D721Med (cell line): ENCODE results near the gene DAB2IP.
"Not testable (repeated sequence)": the region's sequence is repeated elsewhere in the genome, so short reads cannot be mapped to it uniquely, and the experiment has no call there.

Experiments used
- DNase-seq: peaks from one replicate; pipeline ENCODE4 v3.0.0; 2011; ENCODE audit warnings: low spot score; ENCODE audit not compliant: insufficient read length
- FAIRE-seq: peaks from 2 replicates; lab custom pipeline; 2011; peaks lifted over from hg19 to GRCh38; lab: Jason Lieb, UNC
- CTCF ChIP-seq: IDR thresholded peaks from 2 replicates; pipeline ENCODE4 v1.5.1; 2012; ENCODE audit warnings: mild to moderate bottlenecking, control low read depth; ENCODE audit not compliant: insufficient read depth; ENCODE audit errors: missing control alignments

Gene DAB2IP

GRCh38 chr9:121638901-121639592 lies 12.4 kb upstream of the DAB2IP start:
- DNase-seq (no peak), FAIRE-seq (no peak)
- no peak for TF ChIP-seq CTCF

- DNase-seq = no peak
- TF ChIP-seq CTCF = no peak
- no peak for FAIRE-seq
Measured at GRCh38 chr9:121639619-121640018, 11.8 kb upstream of the DAB2IP start.

GRCh38 chr9:121640076-121640475 lies 11.4 kb upstream of the DAB2IP start:
- DNase-seq (peak; percentile 63), FAIRE-seq (no peak)
- peak; percentile 60 for TF ChIP-seq CTCF

GRCh38 chr9:121640491-121641223 lies 10.8 kb upstream of the DAB2IP start:
- no peak for TF ChIP-seq CTCF
- DNase-seq (no peak), FAIRE-seq (no peak)

- DNase-seq (no peak), FAIRE-seq (no peak)
- no peak for TF ChIP-seq CTCF
Measured at GRCh38 chr9:121641224-121641611, 10.2 kb upstream of the DAB2IP start.

GRCh38 chr9:121642758-121643157 lies 8.7 kb upstream of the DAB2IP start:
- FAIRE-seq (no peak), DNase-seq (no peak)
- TF ChIP-seq CTCF = no peak

- no peak for TF ChIP-seq CTCF
- FAIRE-seq (no peak), DNase-seq (no peak)
Measured at GRCh38 chr9:121643473-121643872, 8.0 kb upstream of the DAB2IP start.

GRCh38 chr9:121644040-121644439 lies 7.4 kb upstream of the DAB2IP start:
- FAIRE-seq, DNase-seq: not testable (repeated sequence)
